SK-N-SH (cell line): ENCODE data around the gene BNIP5. TPM values are rescaled to one million over a fixed set of nuclear protein-coding genes. Genes with fewer than 3 reads are reported as not detected.

ENCODE experiments used
- CTCF ChIA-PET: fragments of 300-600, 350-600 bp; formaldehyde crosslinking; extraction: SDS; loops from one replicate; lab custom pipeline; 2021; lab: Yijun Ruan, JAX
- POLR2A ChIA-PET: fragments of 350-600 bp; sonication (Branson Sonifier 250); formaldehyde crosslinking; extraction: SDS; loops from one replicate; lab custom pipeline; 2020; ENCODE audit warnings: antibody characterized with exemption, inconsistent platforms; lab: Yijun Ruan, JAX
- DNase-seq: peaks from one replicate; pipeline ENCODE4 v3.0.0; 2012
- H2AFZ ChIP-seq: fragments of 200-600 bp; sonication (generic); 2 replicates; pipeline ENCODE4 v1.8.1; 2016; ENCODE audit warnings: antibody characterized with exemption, mild to moderate bottlenecking, low read depth
- H3F3A ChIP-seq: fragments of 200-600 bp; sonication (generic); replicated peaks from 2 replicates; pipeline ENCODE3; 2016; ENCODE audit warnings: antibody characterized with exemption, mild to moderate bottlenecking; ENCODE audit not compliant: insufficient read depth
- H3K27ac ChIP-seq, 2 experiments: fragments of 200-500 bp in 1 of 2; fragments of 200-600 bp in 1 of 2; sonication (Bioruptor generic) in 1 of 2; sonication (generic), shearing (Covaris generic) in 1 of 2; 2 replicates each; pipeline versions ENCODE4 v1.5.1 to v1.6.1; 2014 to 2016; ENCODE audit warnings: low read depth in 2 of 2, inconsistent platforms in 1 of 2, low read length in 1 of 2, mild to moderate bottlenecking in 1 of 2, mixed read lengths in 1 of 2
- H3K27me3 ChIP-seq: fragments of 200-600 bp; sonication (generic), shearing (Covaris generic); 2 replicates; pipeline ENCODE4 v1.6.1; 2016; ENCODE audit warnings: mixed run types; ENCODE audit not compliant: insufficient read depth
- H3K36me3 ChIP-seq, 2 experiments: fragments of 200-500 bp in 1 of 2; fragments of 200-600 bp in 1 of 2; sonication (Bioruptor generic) in 1 of 2; sonication (generic) in 1 of 2; replicated peaks in 1 of 2; 2 replicates each; pipeline versions ENCODE3 to v1.5.1; 2014 to 2016; ENCODE audit warnings: low read length in 1 of 2, mild to moderate bottlenecking in 1 of 2; ENCODE audit not compliant: insufficient read depth in 2 of 2, control insufficient read depth in 1 of 2
- H3K4me1 ChIP-seq, 2 experiments: fragments of 200-500 bp in 1 of 2; fragments of 200-600 bp in 1 of 2; sonication (Bioruptor generic) in 1 of 2; sonication (generic), shearing (Covaris generic) in 1 of 2; 2 replicates each; pipeline versions ENCODE4 v1.5.1 to v1.6.1; 2014 to 2016; ENCODE audit warnings: low read depth in 1 of 2, low read length in 1 of 2, mixed run types in 1 of 2; ENCODE audit not compliant: insufficient read depth in 2 of 2, control insufficient read depth in 1 of 2
- H3K4me2 ChIP-seq: fragments of 200-600 bp; sonication (generic), shearing (Covaris generic); 2 replicates; pipeline ENCODE4 v1.6.1; 2017; ENCODE audit warnings: mixed run types
- H3K4me3 ChIP-seq, 2 experiments: fragments of 200-500 bp in 1 of 2; fragments of 200-600 bp in 1 of 2; sonication (Bioruptor generic) in 1 of 2; sonication (generic), shearing (Covaris generic) in 1 of 2; 2 replicates each; pipeline versions ENCODE4 v1.5.1 to v1.8.1; 2014 to 2016; ENCODE audit warnings: low read depth in 2 of 2, inconsistent platforms in 1 of 2, low read length in 1 of 2, mild to moderate bottlenecking in 1 of 2, mixed read lengths in 1 of 2, moderate library complexity in 1 of 2
- H3K79me2 ChIP-seq: fragments of 200-600 bp; sonication (generic); 2 replicates; pipeline ENCODE4 v1.8.1; 2017; ENCODE audit warnings: mild to moderate bottlenecking; ENCODE audit not compliant: insufficient read depth
- H3K9ac ChIP-seq: fragments of 200-600 bp; sonication (generic); 2 replicates; pipeline ENCODE4 v1.6.1; 2017; ENCODE audit warnings: mixed run types
- H3K9me2 ChIP-seq: fragments of 200-600 bp; sonication (generic); 2 replicates; pipeline ENCODE4 v1.6.1; 2017; ENCODE audit warnings: mixed run types
- H3K9me3 ChIP-seq: fragments of 200-600 bp; sonication (generic); 2 replicates; pipeline ENCODE4 v1.6.1; 2017; ENCODE audit warnings: mixed run types, mild to moderate bottlenecking, moderate library complexity
- H4K20me1 ChIP-seq: fragments of 200-600 bp; sonication (generic); 2 replicates; pipeline ENCODE4 v1.6.1; 2017; ENCODE audit warnings: mild to moderate bottlenecking, mixed run types; ENCODE audit not compliant: insufficient read depth
- CHD2 ChIP-seq: fragments of 150-350 bp; IDR thresholded peaks from 2 replicates; pipeline ENCODE4 v1.6.1; 2018; ENCODE audit warnings: low read length; ENCODE audit not compliant: partially characterized antibody
- EP300 ChIP-seq, 2 experiments: IDR thresholded peaks; 2 replicates each; pipeline versions ENCODE4 v1.4.0 to v1.6.1; 2012; ENCODE audit warnings: borderline replicate concordance in 1 of 2, low read depth in 1 of 2, low read length in 1 of 2
- EZH2phosphoT487 ChIP-seq: fragments of 200-600 bp; sonication (generic); IDR thresholded peaks from 2 replicates; pipeline ENCODE4 v1.6.1; 2017; ENCODE audit warnings: low read depth, mixed run types, mild to moderate bottlenecking, antibody characterized with exemption, moderate library complexity, borderline replicate concordance
- FOXM1 ChIP-seq: IDR thresholded peaks from 2 replicates; pipeline ENCODE4 v1.4.0; 2012; ENCODE audit warnings: low read depth, mild to moderate bottlenecking
- IRF3 ChIP-seq: fragments of 150-350 bp; IDR thresholded peaks from 2 replicates; pipeline ENCODE4 v1.6.1; 2016; ENCODE audit warnings: mild to moderate bottlenecking, low read depth, low read length
- JUND ChIP-seq: IDR thresholded peaks from 2 replicates; pipeline ENCODE4 v1.4.0; 2012
- NRF1 ChIP-seq: IDR thresholded peaks from 2 replicates; pipeline ENCODE4 v1.6.1; 2012; ENCODE audit warnings: low read depth, mild to moderate bottlenecking, low read length
- PBX3 ChIP-seq: IDR thresholded peaks from 2 replicates; pipeline ENCODE4; 2012
- RAD21 ChIP-seq: IDR thresholded peaks from 2 replicates; pipeline ENCODE4 v1.6.1; 2012; ENCODE audit warnings: mild to moderate bottlenecking, low read length
- RCOR1 ChIP-seq: fragments of 150-350 bp; IDR thresholded peaks from 2 replicates; pipeline ENCODE4 v1.6.1; 2017; ENCODE audit warnings: antibody characterized with exemption, low read length
- REST ChIP-seq: IDR thresholded peaks from 2 replicates; pipeline ENCODE4 v1.6.1; 2012; ENCODE audit warnings: mild to moderate bottlenecking, low read depth, low read length, moderate library complexity
- SIN3A ChIP-seq: IDR thresholded peaks from 2 replicates; pipeline ENCODE4 v1.6.1; 2012; ENCODE audit warnings: low read depth, mild to moderate bottlenecking, low read length, moderate library complexity, borderline replicate concordance
- SMC3 ChIP-seq: IDR thresholded peaks from 2 replicates; pipeline ENCODE4 v1.6.1; 2012; ENCODE audit warnings: low read depth, low read length, improper control_type of control experiment
- TAF1 ChIP-seq: IDR thresholded peaks from 2 replicates; pipeline ENCODE4 v1.6.1; 2012; ENCODE audit warnings: low read depth, mild to moderate bottlenecking, low read length, moderate library complexity, borderline replicate concordance
- USF2 ChIP-seq: fragments of 150-350 bp; IDR thresholded peaks from 2 replicates; pipeline ENCODE4 v1.6.1; 2017; ENCODE audit warnings: antibody characterized with exemption, low read length, low read depth, borderline replicate concordance
- YY1 ChIP-seq: IDR thresholded peaks from 2 replicates; pipeline ENCODE4 v1.4.0; 2012; ENCODE audit warnings: low read depth, mild to moderate bottlenecking
- ZBTB33 ChIP-seq: IDR thresholded peaks from 2 replicates; pipeline ENCODE4 v1.4.0; 2012; ENCODE audit warnings: low read depth, borderline replicate concordance
- WGBS: methylation state at CpG from one replicate; pipeline ENCODE4 v1.1.6; 2017; ENCODE audit warnings: low lambda C conversion rate; 5-methylcytosine and 5-hydroxymethylcytosine counted together
- polyA plus RNA-seq, 3 experiments: library from polyadenylated mRNA; depleted of rRNA; stranded (reverse); fragments of >200 nt; gene quantifications; 2 replicates each; pipeline ENCODE4 v1.2.3, GENCODE V29; 2012

BNIP5 gene
- polyA plus RNA-seq, 1 of the 3 experiments (the other 2 are of a cell fraction): not detected

DNA sequence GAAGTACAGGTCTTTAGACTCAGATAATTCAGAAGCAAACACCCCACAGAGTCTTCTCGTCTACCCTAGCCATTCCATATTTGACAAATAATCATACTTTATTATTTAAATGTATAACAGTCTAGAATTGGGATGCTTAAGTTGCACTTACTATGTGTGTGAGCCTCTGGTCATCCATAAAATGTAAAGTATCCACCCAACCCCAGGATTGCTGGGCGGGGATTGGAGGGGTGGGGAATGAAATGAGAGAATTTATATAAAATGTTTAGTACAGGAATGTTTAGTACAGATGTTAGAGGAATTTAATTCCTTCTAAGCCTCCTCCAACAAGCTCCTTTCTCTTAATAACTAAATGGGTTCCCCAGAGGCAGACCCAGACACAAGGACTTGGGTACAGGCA lies 16.9 kb downstream of the BNIP5 start (continued):
- TF ChIP-seq NRF1 (no peak), PBX3 (no peak), EP300 (IDR thresholded peaks at IDR 0.05; ENCODE audit: borderline replicate concordance in 1 of 2, low read depth in 1 of 2, low read length in 1 of 2) (no peak), TAF1 (no peak), REST (no peak), SMC3 (no peak)

- peaks cover 0 to 8% of the 10 kb centered on the region in 2 experiments; a peak in 1 of 4 replicates for H3K4me1 ChIP-seq
- no peak overlapping the region for H3K4me3 ChIP-seq
- ChIA-PET POLR2A (no interaction called here), CTCF (interaction anchor here (0.5 to 15.1 kb wide), 7 partner anchors 10 to 735 kb away, joined by 3 to 123 read pairs (median 3); no protein-coding TSS in a partner anchor)
- no peaks in the 10 kb centered on the region; the same call in 1 of the 2 replicates for H3K27me3 ChIP-seq
- H3K9ac ChIP-seq: no peak overlapping the region
- no peak overlapping the region for H3K4me2 ChIP-seq
- no peaks in the 10 kb centered on the region for H3K36me3 ChIP-seq
- H3K79me2 ChIP-seq: no peaks in the 10 kb centered on the region
- no peak for DNase-seq
- H4K20me1 ChIP-seq: no peaks in the 10 kb centered on the region
- H3K27ac ChIP-seq: no peak overlapping the region
- H3F3A ChIP-seq: no peaks in the 10 kb centered on the region
- WGBS: 95% methylated on average over 4 of the region's 9 CpGs
- no peaks in the 10 kb centered on the region for H3K9me2 ChIP-seq
- no peaks in the 10 kb centered on the region for H3K9me3 ChIP-seq
- no peak overlapping the region for H2AFZ ChIP-seq
- TF ChIP-seq JUND (no peak), FOXM1 (no peak), RAD21 (no peak), RCOR1 (no peak), SMC3 (no peak), EP300 (IDR thresholded peaks at IDR 0.05; ENCODE audit: borderline replicate concordance in 1 of 2, low read depth in 1 of 2, low read length in 1 of 2) (no peak), YY1 (no peak), SIN3A (no peak), REST (no peak), IRF3 (no peak), CHD2 (no peak), ZBTB33 (no peak), USF2 (no peak), EZH2phosphoT487 (no peak)
These were observed 17.3 kb downstream of the BNIP5 start for GRCh38 chr6:36319436-36319762.
